ENCODE measurements around the gene LRMDA. TPM values are rescaled to one million over a fixed set of nuclear protein-coding genes. Genes with fewer than 3 reads are reported as not detected.
A peak's percentile ranks its signal among the peaks of the same experiment; 100 is the strongest.

Gene LRMDA
- total RNA-seq, 1 experiment from 2014 or later = not detected

DNA sequence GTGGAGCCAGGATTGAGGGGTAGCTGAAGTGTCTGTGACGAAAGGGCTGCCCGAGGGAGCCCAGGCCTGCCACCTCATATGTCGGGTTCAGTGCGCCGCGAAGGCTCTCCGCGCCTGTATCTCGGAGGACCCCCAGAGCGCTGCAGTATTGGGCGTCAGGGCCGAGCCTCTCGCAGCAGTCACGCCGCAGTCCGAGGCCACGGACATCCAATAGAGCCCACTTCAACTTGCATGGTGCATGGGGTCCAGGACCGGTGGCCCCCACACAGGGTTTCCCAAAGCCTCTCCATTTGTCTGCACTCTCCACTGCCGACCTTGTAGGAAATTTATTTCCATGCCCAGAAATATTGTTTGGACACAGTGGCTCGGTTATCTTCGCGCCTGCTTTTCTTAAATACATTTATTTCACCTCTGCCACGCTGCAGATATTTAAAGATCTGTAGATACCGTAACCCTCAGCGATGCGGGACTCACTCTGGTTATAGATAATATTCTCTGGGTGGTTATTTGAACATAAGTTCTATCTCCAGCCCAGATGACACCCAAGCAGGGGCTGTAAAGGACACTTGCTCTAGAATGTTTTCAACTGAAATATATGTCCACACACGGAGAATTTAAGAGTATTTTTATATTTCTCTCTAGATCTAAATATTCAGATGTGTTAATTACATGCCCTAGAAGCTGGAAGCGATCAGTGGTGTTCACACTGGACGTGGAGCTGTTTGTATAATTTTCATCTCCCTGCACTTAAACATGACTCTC, 24.8 kb upstream of the LRMDA start:
- H3K4me3 ChIP-seq (ENCODE audit: insufficient read depth, low read depth, low read length) = no peak overlapping the region
- DNase-seq = peak; percentile 59
- no peaks in the 10 kb centered on the region for H3K36me3 ChIP-seq (replicated peaks; ENCODE audit: control insufficient read depth, insufficient read depth, low read length)
- H3K27me3 ChIP-seq (ENCODE audit: control insufficient read depth, insufficient read depth, low read length) = peaks cover 91% of the 10 kb centered on the region

DNA sequence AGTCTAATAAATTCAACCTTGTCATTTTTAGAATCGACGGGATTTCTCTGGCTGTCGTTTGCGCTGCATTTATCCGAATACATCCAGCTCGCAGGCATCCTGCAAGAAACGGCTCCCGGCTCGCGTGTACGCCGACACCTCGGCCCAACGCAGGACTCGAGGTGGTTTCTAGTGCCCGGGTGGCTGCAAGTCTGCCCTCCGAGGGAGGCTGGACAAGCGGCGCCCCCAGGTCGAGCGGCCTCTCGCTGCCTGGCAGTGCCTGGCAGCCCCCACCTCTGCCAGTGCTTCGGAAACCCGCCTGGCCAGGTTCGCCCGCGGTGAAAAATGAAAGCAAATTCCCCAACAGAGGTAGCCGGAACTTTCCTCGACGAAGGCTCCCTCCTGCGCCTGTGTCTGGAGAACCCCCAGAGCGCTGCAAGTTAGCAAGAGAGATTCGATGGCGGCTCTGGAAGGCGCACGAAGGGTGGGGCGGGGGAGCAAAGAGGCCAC, 24.2 kb upstream of the LRMDA start:
- peak; percentile 78 for DNase-seq
- peaks cover 95% of the 10 kb centered on the region for H3K27me3 ChIP-seq (ENCODE audit: control insufficient read depth, insufficient read depth, low read length)
- no peaks in the 10 kb centered on the region for H3K36me3 ChIP-seq (replicated peaks; ENCODE audit: control insufficient read depth, insufficient read depth, low read length)
- H3K4me3 ChIP-seq (ENCODE audit: insufficient read depth, low read depth, low read length) = no peak overlapping the region

- Histone ChIP-seq H3K36me3 (replicated peaks; ENCODE audit: control insufficient read depth, insufficient read depth, low read length) (no peaks in the 10 kb centered on the region), H3K27me3 (ENCODE audit: control insufficient read depth, insufficient read depth, low read length) (peaks cover 98% of the 10 kb centered on the region), H3K4me3 (ENCODE audit: insufficient read depth, low read depth, low read length) (peak overlapping the region; percentile 20)
- peak; percentile 81 for DNase-seq
These were observed 23.5 kb upstream of the LRMDA start for GRCh38 chr10:75407713-75408508.

DNA sequence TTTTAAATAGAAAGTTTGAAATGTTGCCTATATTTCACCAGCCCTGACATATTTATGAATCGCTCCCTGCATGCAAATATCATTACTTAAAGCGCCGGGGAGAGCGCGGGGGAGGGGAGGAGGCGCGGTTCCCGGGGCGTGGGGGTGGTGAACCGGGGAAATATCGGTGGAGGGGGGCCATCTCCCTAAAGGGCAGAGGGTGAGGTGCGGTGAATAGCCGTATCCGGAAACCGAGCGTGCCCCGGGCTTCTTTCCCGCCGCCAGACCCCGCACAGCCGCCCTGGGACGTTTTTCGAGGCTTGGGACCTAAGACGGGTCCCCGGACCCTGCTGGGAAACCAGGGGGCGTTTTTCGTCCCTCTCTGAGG, 22.9 kb upstream of the LRMDA start:
- Histone ChIP-seq H3K27me3 (ENCODE audit: control insufficient read depth, insufficient read depth, low read length) (peaks cover 98% of the 10 kb centered on the region), H3K4me3 (ENCODE audit: insufficient read depth, low read depth, low read length) (peak overlapping the region; percentile 63), H3K36me3 (replicated peaks; ENCODE audit: control insufficient read depth, insufficient read depth, low read length) (no peaks in the 10 kb centered on the region)
- peak; percentile 77 for DNase-seq

GRCh38 chr10:75408911-75409885, 22.2 kb upstream of the LRMDA start:
- peaks cover 98% of the 10 kb centered on the region for H3K27me3 ChIP-seq (ENCODE audit: control insufficient read depth, insufficient read depth, low read length)
- H3K4me3 ChIP-seq (ENCODE audit: insufficient read depth, low read depth, low read length) = peak overlapping the region; percentile 63
- DNase-seq = peak; percentile 98
- H3K36me3 ChIP-seq (replicated peaks; ENCODE audit: control insufficient read depth, insufficient read depth, low read length) = no peaks in the 10 kb centered on the region

- H3K27me3 ChIP-seq (ENCODE audit: control insufficient read depth, insufficient read depth, low read length) = peaks cover 98% of the 10 kb centered on the region
- no peaks in the 10 kb centered on the region for H3K36me3 ChIP-seq (replicated peaks; ENCODE audit: control insufficient read depth, insufficient read depth, low read length)
- H3K4me3 ChIP-seq (ENCODE audit: insufficient read depth, low read depth, low read length) = no peak overlapping the region
- peak; percentile 48 for DNase-seq
These were observed 21.1 kb upstream of the LRMDA start for GRCh38 chr10:75410132-75411005.

- Histone ChIP-seq H3K4me3 (ENCODE audit: insufficient read depth, low read depth, low read length) (no peak overlapping the region), H3K27me3 (ENCODE audit: control insufficient read depth, insufficient read depth, low read length) (peaks cover 95% of the 10 kb centered on the region), H3K36me3 (replicated peaks; ENCODE audit: control insufficient read depth, insufficient read depth, low read length) (no peaks in the 10 kb centered on the region)
- DNase-seq = no peak
These were observed 16.9 kb upstream of the LRMDA start for GRCh38 chr10:75414527-75414926.

GRCh38 chr10:75417522-75417927, 13.9 kb upstream of the LRMDA start:
- peaks cover 87% of the 10 kb centered on the region for H3K27me3 ChIP-seq (ENCODE audit: control insufficient read depth, insufficient read depth, low read length)
- no peaks in the 10 kb centered on the region for H3K36me3 ChIP-seq (replicated peaks; ENCODE audit: control insufficient read depth, insufficient read depth, low read length)
- peak; percentile 71 for DNase-seq
- no peak overlapping the region for H3K4me3 ChIP-seq (ENCODE audit: insufficient read depth, low read depth, low read length)

DNA sequence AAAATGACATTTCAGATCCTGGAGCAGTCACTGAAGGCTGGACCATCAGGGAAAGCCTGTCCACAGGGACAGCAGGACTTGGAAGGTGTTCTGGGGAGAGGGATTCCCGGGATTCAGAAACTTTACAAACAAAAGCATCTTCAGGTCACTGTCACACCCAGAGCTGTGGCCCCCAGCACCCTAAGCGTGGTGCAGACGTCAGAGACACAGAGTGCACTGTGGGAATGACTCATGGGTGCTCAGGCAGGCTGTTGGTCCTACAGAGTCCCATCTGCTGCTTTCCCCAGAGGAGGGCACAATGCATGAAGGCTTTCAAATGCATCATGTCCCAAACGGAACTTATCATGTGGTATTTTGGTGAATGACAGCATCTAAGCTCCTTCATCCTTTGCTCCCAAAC, 13.1 kb upstream of the LRMDA start:
- Histone ChIP-seq H3K36me3 (replicated peaks; ENCODE audit: control insufficient read depth, insufficient read depth, low read length) (no peaks in the 10 kb centered on the region), H3K27me3 (ENCODE audit: control insufficient read depth, insufficient read depth, low read length) (peaks cover 87% of the 10 kb centered on the region), H3K4me3 (ENCODE audit: insufficient read depth, low read depth, low read length) (no peak overlapping the region)
- no peak for DNase-seq

DNA sequence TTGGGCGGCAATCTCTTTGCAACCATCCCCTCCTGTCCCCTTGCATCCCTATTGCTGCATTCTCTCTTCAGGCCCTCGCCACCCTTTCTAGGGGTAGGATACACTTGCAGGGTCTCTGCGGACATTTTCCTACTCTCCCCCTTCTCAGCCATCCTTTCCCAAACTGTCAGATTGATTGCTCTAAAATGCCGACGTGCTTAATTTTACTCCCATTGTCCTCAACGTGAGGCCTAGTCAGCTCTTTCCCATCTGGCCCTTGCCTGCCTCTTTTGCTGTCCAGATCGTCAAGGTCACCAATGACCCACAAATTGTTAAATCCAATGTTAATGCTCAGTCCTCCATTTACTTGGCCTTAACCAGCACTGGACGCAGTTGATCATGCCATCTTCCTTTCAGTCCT, 12.7 kb upstream of the LRMDA start:
- Histone ChIP-seq H3K4me3 (ENCODE audit: insufficient read depth, low read depth, low read length) (no peak overlapping the region), H3K36me3 (replicated peaks; ENCODE audit: control insufficient read depth, insufficient read depth, low read length) (no peaks in the 10 kb centered on the region), H3K27me3 (ENCODE audit: control insufficient read depth, insufficient read depth, low read length) (peaks cover 85% of the 10 kb centered on the region)
- no peak for DNase-seq

DNA sequence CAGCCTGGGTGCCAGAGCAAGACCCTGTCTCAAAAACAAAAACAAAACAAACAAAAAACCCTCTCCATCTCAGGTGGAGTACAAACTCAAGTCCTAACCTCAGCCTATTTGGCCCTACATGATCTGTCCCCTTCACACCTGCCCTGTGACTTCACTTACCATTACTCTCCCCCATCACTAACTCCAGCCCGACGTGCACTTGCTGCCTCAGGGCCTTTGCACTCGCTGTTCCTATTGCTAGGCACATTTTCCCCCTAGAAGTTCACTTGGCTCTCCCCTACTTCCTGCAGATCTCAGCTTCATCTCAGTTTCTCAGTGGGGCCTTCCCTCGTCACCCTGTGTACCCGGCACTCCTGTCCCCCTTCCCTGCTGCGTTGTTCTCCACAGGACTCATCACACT, 8.5 kb upstream of the LRMDA start:
- H3K27me3 ChIP-seq (ENCODE audit: control insufficient read depth, insufficient read depth, low read length) = peaks cover 76% of the 10 kb centered on the region
- H3K4me3 ChIP-seq (ENCODE audit: insufficient read depth, low read depth, low read length) = no peak overlapping the region
- no peaks in the 10 kb centered on the region for H3K36me3 ChIP-seq (replicated peaks; ENCODE audit: control insufficient read depth, insufficient read depth, low read length)
- DNase-seq = no peak

DNA sequence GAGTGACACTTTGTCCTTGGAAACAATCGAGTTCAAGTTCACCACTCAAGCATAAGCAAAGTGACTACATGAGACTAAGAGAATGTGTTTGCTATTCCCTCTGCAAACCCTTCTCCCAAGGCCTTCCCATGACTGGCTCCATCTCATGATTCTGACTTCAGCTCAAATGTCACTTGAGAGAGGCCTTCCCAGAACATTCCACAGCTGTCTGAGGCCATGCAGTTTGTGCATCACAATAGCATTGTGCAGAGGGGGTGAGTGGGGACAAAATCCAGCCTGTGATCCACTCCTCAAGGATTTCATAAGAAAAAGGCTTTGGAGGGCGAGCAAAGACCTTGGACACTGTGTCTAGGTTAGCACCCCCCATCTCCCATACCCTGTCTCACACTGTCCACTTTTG, 6.9 kb upstream of the LRMDA start:
- no peak for DNase-seq
- peaks cover 76% of the 10 kb centered on the region for H3K27me3 ChIP-seq (ENCODE audit: control insufficient read depth, insufficient read depth, low read length)
- H3K36me3 ChIP-seq (replicated peaks; ENCODE audit: control insufficient read depth, insufficient read depth, low read length) = no peaks in the 10 kb centered on the region
- H3K4me3 ChIP-seq (ENCODE audit: insufficient read depth, low read depth, low read length) = no peak overlapping the region

DNA sequence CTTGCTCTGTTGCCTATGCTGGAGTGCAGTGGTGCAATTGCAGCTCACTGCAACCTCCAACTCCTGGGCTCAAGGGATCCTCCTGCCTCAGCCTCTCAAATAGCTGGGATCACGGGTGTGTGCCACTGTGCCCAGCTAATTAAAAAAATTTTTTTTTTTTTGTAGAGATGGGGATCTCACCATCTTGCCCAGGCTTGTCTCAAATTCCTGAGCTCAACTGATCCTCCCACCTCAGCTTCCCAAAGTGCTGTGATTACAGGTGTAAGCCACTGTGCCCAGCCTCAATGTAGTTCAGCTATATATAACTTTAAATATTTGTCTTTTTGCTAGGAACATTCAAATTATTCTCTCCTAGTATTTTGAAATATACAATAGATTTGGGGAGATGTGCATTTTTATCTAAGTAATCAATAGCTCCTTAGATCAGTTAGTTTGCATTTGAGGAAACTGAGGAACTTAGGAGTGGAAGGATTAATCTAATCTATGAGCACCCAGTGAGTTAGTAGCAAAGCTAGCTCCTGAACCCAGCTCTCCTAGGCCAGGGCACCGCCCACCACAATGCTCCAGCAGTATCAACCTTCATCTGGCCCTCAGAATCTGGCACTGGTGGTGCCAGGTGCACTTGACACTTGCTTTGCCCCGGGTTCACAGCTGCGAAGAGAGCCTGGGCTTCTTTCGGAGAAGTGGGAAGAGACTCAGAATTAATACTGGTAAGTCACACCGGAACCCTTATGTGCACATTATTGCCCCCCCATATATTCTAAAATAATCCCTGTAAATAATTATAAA, 5.9 kb upstream of the LRMDA start:
- H3K4me3 ChIP-seq (ENCODE audit: insufficient read depth, low read depth, low read length) = no peak overlapping the region
- peaks cover 76% of the 10 kb centered on the region for H3K27me3 ChIP-seq (ENCODE audit: control insufficient read depth, insufficient read depth, low read length)
- no peaks in the 10 kb centered on the region for H3K36me3 ChIP-seq (replicated peaks; ENCODE audit: control insufficient read depth, insufficient read depth, low read length)
- no peak for DNase-seq

All from H7 (cell line).